C4-2B (cell line): Measurements from ENCODE around the gene DHRS11.

Experiments
- H3K27ac ChIP-seq: fragments of 450-650 bp; 2 replicates; pipeline ENCODE4 v1.5.1; 2017
- CTCF ChIP-seq: fragments of 450-650 bp; conservative IDR thresholded peaks from 2 replicates; pipeline ENCODE4 v1.5.1; 2017; ENCODE audit warnings: mild to moderate bottlenecking
- ZFX ChIP-seq: fragments of 450-650 bp; IDR thresholded peaks from 2 replicates; pipeline ENCODE4 v1.6.1; 2017

Gene DHRS11

DNA sequence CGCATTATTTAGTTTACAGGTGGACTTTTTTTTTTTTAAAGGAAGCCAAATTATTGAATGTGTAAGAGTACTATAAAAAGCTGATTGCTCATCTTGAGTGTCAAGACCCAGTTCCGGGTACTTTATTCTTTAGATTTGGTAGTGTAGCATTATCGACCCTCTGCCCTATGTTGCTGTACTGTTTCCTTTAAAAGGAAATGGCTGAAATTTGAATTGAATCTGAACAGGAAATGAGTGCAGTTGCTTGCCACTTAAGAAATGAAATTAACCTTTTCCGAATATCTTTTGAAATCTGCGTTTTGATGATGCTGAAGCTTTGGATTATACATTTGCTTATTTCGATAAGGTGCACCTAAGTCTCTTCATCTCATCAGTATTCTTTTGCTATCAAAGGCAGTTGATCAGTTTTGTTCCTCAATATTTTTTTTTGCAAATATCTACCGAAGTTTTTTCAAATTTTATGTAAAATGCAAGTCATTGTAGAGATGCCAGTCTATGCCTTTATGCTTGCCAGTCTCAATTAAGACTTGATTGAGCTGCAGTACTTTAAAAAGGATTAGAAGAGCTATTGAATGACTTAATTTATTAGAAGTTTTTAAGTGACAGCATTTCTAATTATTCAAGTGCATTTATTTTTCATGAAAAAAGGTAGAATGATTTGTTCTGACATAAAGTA, 45.1 kb upstream of the DHRS11 start:
- H3K27ac ChIP-seq, result peak overlapping the region; percentile 98
- TF ChIP-seq CTCF (no peak), ZFX (no peak)

GRCh38 chr17:36547776-36548175, 43.9 kb upstream of the DHRS11 start:
- H3K27ac ChIP-seq, result no peak overlapping the region
- TF ChIP-seq ZFX (no peak), CTCF (no peak)

GRCh38 chr17:36550491-36551417, 40.9 kb upstream of the DHRS11 start:
- H3K27ac ChIP-seq, result no peak overlapping the region
- TF ChIP-seq CTCF, result no peak
- TF ChIP-seq ZFX, result no peak

- no peak overlapping the region for H3K27ac ChIP-seq
- no peak for TF ChIP-seq ZFX
- no peak for TF ChIP-seq CTCF
These were observed 38.2 kb upstream of the DHRS11 start for GRCh38 chr17:36553459-36553858.

DNA sequence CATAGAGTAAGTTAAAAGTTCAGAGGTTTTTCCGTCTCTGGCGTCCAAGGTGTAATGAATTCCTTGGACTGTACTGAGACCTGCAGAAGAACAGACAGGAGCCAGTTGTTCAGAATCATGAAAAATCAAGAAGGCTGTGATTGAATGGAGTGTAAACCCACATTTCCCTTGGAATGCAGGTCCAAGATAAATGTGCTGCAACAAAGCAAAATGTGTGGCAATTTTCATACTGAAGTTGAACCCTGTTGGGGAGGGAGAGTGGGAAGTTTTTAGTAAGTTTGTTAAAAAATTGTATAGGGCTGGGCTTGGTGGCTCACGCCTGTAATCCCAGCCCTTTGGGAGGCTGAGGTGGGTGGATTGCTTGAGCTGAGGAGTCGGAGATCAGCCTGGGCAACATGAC, 25.6 kb upstream of the DHRS11 start:
- TF ChIP-seq CTCF (no peak), ZFX (no peak)
- H3K27ac ChIP-seq, result no peak overlapping the region

GRCh38 chr17:36575028-36575427, 16.7 kb upstream of the DHRS11 start:
- no peak for TF ChIP-seq ZFX
- no peak for TF ChIP-seq CTCF
- H3K27ac ChIP-seq, result no peak overlapping the region

GRCh38 chr17:36576793-36577192, 14.9 kb upstream of the DHRS11 start:
- TF ChIP-seq CTCF (no peak), ZFX (no peak)

More at GRCh38 chr17:36576793-36577192, 14.9 kb upstream of the DHRS11 start:
- H3K27ac ChIP-seq, result no peak overlapping the region
